GM12872 (cell line): ENCODE results near the gene LINGO4.

Experiments
- CTCF ChIP-seq: IDR thresholded peaks from 3 replicates; pipeline ENCODE4 v1.5.1; 2011; ENCODE audit warnings: low read depth, mild to moderate bottlenecking, low read length, moderate library complexity; ENCODE audit not compliant: insufficient read depth

Gene LINGO4

GRCh38 chr1:151790071-151790939 lies 14.9 kb downstream of the LINGO4 start, which contains the start of gene TDRKH:
TDRKH (minus strand) TSS chr1:151790500; CDS start chr1:151783022, 7,478 bp downstream.
- peak; percentile 28; the same call in 1 of the 3 replicates for TF ChIP-seq CTCF

DNA sequence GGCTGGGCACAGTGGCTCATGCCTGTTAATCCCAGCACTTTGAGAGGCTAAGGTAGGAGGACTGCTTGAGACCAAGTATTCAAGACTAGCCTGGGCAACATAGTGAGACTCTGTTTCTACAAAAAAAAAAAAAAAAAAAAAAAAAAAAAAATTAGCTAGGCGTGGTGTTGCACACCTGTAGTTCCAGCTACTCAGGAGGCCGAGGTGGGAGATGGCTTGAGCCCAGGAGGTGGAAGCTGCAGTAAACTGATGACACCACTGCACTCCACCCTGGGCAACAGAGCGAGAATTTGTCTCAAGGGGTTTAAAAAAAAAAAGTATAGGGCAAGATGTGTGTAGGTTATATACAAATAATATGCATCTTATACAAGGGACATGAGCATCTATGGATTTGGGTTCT lies 17.5 kb downstream of the LINGO4 start:
- no peak for TF ChIP-seq CTCF

- TF ChIP-seq CTCF: no peak
Measured at GRCh38 chr1:151783796-151784195, 21.4 kb downstream of the LINGO4 start.

DNA sequence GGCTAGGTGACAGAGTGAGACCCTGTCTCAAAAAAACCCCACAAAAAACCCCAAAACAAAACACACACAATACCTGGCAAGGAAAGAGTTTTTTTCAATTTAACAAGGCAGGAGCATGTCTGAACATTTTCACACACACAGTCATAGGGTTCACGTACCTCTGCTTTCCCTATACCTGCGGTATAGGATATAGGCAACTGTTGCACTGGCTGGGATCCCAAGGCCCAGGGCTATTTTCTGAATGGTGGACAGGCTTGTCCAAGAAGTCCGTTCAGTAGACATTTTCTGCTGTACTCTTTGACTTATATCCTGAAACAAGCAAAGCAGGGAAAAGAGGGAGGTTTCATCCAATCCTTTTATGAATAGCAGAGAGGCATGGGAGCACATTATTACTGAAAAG lies 22.5 kb downstream of the LINGO4 start:
- no peak for TF ChIP-seq CTCF

DNA sequence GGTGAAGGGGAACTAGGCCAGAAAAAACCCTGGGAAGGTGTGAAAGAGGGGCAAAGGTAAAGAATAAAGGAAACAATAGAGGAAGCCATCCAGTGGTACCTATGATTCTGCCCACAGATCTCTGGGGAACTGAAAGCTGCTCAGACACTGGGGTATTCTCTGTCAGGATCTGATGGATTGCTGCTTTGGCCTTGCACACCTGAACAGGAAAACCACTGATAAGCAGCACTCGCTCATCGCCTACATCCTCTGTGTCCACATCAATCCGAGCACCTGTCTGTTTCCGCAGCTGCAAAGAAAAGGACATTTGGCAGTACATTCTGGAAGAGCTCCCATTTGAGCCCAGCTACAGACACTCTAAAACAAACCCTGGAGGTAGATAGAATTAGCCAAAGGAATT lies 25.4 kb downstream of the LINGO4 start:
- no peak for TF ChIP-seq CTCF

DNA sequence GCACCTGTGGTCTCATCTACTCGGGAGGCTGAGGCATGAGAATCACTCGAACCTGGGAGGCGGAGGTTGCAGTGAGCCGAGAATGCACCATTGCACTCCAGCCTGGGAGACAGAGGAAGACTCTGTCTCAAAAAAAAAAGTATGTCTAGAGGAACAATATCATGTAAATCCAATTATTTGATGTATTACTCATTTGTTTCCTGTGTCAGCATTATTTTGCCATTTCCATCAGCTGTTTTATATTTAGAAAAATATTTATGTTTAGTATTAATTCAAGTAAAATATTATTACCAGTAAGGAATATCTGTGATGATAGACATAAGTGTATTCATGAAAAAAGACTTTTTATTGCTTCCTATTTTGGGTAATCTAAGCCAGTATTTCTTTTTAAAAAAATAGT lies 27.9 kb downstream of the LINGO4 start:
- TF ChIP-seq CTCF: no peak

DNA sequence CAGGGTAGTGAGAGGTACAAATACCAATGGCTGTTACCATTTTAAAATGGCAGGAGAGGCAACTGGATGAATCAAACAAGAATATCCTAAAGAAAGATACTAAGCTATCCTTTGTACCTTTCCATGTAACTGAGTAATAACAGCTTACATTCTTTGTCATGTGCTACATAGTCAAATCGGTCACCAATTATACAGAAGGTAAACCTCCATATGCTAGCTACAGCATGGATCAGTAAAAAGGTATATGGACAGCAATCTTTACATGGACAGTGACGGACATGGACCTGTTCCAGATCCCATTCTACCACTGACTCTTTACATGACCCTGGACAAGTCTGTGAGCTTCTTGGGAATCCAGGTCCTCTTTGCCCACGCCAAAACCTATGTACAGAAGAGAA lies 28.6 kb downstream of the LINGO4 start:
- TF ChIP-seq CTCF: no peak
